GM18519 (cell line): Measurements from ENCODE around the gene KIF26A.

Source experiments
- ATAC-seq: cut with Tn5 transposase; IDR thresholded peaks from one replicate; pipeline ENCODE4 v1.9.1; 2021; ENCODE audit warnings: mild to moderate bottlenecking, moderate library complexity; ENCODE audit not compliant: unreplicated experiment, low FRiP score

Gene KIF26A

DNA sequence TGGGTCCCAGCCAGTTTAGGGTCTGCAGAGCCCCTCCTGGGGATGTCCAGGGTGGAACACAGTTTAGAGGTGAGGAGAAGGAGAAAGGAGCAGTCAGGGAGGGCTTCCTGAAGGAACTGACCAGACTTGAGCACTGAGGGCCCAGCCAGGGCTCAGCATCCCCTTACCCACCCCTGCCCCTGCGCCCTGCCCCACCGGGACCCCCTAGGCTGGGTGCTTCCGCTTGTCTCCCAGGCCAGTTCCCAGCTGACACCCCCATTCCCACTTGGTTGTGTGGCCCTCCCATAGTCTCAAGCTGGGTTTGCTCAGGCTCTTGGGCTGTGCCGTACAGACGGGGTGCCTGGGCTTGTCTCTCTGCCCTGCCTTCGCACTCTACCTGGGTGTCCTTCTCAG lies 26.3 kb upstream of the KIF26A start:
- ATAC-seq = no peak

DNA sequence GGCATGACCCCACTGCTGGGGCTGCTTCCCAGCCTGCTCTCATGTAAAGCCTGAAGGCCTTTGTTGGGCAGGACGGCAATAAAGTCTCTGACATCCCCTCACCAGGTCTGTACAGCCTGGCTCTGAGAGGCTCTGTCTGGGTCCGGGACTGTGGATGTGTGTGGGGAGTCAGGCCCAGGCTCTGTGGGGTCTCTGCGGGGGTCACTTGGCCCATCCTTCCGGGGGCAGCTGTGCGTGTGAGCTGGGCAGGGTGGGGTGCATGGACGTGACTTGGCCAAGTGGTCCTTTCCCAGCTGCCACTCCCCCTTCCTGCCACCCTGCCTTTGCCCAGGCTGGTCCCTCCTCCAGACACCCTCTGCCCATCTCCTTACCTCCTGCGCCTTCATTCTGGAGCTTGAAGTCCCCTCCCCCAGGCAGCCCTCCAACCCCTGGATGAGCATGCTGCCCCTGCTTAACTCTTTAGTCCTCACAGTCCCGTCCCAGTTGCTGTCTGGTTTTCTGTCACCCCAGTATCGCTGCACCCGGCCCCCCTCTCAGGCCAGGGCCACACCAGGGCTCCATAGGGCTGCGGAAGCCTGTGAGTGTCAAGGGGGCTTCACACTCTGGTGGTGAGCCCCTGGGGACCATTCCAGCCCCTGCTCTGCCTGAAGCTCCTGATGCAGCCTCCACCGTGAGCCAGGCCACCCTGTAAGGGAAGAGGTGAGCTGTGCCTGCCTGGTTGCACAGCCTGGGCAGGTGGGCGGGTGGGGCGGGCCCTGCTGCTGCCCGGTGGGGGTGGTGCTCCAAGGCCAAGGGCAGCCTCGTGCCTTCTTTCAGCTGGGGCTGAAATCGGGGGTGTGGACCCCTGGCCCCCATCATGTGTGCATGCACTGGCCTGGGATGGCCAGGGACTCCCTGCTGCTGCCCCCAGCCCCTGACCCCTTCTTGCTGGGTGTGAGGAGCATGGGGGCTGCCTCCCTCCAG lies 25.5 kb upstream of the KIF26A start:
- no peak for ATAC-seq

DNA sequence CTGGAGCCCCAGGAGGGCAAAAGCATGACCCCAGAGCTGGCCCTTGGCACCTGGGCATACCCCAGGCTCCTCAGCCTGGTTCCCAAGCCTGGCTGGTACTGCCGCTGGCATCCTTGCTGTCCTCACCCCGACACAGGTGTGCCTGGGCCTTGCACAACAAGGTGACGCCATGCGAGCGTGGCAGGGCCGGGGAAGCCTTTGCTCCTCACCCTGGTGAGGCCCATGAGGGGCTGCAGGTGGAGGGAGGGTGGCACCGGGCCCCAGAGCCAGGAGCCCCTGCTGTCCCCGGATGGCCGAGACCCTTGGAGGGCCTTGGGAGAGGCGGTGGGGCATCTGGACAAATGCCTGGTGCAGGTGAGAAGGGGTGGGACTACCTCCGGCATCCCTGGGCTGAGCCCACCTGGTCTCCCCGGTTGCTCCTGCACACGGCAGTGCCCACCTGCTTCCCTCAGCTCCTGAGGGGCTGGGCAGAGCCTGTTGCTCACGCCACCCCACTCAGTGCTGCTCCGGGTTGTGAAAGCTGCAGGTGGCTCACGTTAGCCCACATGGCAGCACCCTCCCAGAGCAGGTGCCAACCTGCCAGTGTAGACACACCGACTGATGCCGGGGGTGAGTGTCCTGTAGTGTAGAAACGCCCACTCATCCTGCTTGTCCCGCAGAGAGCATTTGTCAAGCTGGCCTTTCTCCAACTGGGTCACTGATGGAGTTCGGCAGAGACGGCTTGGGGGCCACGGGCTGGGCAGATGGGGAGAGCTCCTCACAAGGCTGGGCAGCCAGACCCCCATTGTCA lies 24.6 kb upstream of the KIF26A start:
- ATAC-seq = no peak

DNA sequence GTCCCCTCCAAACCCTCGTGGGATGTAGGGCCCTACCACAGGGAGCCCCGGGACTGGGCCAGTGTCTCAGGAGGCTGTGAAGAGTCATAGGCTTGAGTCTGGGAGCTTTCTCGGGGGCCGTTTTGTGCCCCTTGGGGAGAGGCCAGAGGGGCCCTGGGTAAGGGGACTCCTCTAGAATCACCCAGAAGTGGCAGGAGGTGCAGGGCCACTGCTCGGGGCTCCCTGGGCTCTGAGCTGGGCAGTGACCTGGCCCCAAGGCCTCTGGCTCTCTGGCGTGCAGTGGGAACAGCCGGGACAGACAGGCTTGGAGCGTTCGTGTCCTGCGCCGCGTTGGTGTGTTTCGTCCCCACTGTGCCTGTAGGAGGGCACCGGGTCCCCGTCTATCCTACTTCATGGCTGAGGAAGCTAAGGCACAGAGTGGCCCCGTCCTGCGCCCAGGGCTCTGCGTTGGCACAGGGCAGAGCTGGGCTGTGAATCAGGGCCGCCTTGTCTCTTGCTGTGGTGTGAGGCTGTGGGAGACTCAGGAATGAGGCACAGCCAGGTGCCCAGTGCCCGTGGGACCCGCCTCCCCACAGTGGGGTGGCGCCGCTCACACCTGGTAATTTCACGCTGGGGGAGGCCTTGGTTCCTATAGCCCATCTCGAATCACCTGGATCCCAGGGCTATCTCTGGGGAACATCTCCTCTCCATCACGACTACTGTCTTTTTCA lies 23.8 kb upstream of the KIF26A start:
- no peak for ATAC-seq

DNA sequence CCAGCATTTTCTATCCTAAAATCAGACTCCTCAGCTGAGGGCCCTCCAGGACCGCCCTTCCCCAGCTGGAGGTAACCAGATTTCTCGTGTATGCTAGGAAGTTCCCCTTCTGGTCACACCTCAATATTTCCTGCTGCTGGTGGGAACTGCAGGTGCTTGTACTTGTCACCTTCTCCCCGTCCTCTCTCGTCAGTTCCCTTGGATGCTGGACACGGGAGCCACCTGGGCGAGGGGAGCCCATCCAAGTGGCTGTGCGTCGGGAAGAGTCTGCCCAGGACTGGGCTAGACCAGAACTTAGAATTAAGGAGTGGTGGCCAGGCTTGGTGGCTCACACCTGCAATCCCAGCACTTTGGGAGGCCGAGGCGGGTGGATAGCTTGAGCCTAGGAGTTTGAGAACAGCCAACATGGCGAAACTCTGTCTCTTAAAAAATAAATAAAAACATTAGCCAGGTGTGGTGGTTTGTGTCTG lies 23.2 kb upstream of the KIF26A start:
- ATAC-seq = no peak

DNA sequence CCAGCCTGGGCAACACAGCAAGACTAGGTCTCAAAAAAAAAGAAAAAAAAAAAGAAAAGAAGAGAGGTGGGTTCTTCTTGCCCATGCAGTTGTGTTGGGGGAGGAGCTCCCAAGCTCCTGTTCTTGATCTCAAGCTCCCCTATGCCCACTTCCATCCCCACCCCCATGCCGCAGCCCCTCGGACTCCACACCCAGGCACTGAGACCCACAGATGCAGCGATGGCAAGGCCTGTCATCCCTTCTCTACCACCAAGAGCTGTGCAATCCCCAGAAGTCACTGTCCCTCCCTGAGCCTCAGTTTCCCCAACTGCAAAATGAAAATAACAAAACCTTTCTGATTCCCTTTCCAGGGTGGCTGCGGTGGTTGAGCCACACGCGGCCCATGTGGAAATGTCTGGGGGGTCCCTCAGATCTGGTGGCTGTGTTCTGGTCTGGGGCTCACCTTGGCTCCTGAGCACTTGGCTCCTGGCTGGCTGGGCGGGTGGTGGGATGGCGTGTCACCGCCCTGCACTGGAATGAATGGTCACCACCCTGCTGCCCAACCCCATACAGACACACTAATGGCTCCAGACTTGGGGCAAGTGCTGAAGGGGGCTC lies 22.6 kb upstream of the KIF26A start:
- no peak for ATAC-seq

DNA sequence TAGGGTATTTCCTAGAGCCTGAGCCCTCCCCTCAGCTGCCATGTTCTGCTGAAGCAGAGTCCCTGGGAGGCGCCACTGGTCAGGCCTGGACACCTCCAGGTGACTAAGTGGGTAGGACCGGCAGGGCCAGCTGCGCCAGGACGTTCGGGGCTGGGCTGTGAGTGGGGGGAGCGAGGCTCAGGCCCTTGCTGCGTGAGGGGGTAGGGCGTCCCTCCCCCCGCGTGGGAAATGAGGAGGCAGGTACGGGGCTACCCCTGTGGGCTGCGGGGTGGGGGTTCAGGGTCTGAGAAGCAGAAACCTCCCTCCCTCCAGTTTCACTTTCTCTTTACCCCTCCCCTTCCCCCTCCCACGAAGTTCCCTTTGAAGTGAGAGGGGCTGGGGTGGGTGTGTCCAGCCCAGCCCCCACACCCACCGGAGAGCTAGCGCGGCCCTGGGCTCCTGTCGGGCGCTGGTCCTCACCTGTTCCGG lies 22.1 kb upstream of the KIF26A start:
- ATAC-seq = no peak

DNA sequence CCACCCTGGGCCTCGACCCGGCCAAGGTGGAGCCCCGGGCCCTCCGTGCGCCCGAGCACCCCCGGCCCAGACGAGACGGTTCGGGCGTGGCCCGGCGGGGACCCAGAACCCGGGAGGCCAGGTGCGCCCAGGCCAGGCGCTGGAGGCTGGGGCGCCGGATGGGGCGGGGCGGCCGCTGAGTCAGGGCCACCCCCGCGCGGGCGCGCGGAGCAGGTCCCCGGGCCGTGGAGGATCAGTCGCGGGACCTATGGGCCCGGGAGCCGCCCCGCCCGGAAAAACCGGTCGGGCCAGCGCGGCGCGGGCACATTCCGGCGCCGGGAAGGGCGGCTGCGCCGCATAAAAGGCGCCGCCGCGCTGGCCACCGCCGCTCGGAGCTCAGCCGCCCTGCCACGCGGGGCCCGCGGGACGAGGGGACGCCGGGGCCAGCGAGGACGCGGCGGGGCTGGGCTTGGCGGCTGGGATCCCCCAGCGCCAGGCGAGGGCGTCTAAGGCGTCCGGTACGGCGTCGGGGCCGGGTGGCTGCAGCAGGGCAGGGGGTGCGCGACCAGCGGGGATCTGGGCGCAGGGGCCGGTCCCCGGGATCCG lies 21.5 kb upstream of the KIF26A start:
- ATAC-seq = no peak

DNA sequence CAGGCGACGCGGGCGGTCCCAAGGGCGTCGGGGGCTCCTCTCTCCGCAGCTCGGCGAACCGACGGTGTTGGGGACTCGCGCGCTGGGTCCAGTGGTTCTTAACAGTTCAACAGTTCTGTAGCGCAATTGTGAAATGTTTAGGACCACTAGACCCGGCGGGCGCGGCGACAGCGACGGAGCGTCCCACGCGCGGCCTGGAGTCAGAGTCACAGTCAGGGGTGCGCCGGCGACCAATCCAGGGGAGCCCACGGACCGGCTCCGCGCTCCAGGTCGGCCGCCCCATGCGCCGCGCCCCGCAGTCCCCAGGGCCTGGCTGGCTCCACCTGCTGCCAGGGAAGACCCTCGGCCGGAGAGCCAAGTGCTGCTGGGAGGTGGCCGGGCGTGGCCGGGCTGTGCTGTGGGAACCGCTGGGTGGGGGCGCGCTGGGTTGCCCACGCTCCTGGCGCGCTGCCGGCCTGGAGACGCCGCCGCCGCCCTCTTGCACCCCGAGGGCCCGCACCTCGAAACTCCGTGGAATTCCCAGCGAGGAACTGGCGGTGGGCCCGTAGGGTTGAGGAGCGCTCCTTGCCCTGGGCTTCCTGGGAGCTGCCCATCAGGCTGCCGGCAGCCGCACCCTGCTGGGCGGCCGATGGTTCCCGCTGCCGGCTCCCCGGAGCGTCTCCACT lies 20.9 kb upstream of the KIF26A start:
- ATAC-seq = no peak

DNA sequence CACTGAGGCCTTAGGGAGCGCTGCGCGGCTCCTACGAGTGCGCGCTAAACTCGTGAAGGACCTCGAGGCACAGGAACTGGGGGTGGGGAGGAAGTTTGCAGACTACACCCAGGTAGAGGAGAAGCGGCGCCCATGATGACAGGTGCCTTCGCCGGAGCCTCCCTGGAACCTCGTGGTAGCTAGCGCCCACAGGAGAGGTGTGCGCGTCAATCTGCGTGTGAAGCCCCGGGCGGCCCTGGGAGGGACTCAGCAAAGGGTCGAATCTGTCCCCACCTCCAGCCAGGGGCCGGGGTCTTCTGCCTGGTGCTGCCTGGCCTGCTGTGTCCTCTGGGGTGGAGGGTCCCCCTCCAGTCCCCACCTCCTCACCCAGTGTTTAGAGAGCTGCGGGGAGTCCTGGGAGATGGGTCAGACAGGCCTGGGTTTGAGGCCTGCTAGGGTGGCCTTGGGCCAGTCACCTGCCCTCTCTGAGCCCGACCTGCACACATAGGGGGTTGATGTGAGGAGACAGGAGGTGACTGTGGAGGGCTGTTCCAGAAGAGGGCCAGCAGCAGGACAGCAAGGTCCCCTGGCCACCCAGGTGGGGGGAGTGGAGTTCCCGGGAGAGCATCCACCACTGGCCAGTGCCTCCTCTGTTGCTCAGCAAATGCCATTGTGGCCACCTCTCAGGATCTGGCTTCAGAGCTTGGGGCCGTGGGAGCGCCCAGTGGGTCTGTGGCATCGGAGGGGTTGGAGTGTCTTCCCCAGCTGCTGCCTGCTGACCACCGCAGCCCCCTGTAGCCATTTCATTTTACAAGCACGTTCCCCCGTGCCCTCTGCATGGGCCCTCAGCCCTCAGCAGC lies 20.2 kb upstream of the KIF26A start:
- ATAC-seq = no peak

DNA sequence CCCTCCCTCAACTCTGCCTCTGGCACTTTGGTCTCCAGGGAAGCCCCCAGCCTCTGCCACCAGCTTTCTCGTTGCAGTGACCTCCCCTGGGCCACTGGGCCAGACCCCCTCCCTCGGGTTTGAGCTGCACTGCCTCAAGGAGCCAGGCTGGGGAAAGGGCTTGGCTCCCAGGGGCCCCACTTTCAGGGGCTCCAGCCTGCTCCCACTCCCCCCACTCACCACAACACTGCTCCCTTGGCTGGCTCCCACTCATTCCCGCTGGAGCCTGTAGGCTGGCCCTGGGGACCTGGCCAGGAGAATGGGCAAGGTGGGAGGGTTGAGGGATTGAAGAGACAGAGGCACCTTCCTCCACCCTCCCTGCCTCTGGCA lies 19.3 kb upstream of the KIF26A start:
- no peak for ATAC-seq

DNA sequence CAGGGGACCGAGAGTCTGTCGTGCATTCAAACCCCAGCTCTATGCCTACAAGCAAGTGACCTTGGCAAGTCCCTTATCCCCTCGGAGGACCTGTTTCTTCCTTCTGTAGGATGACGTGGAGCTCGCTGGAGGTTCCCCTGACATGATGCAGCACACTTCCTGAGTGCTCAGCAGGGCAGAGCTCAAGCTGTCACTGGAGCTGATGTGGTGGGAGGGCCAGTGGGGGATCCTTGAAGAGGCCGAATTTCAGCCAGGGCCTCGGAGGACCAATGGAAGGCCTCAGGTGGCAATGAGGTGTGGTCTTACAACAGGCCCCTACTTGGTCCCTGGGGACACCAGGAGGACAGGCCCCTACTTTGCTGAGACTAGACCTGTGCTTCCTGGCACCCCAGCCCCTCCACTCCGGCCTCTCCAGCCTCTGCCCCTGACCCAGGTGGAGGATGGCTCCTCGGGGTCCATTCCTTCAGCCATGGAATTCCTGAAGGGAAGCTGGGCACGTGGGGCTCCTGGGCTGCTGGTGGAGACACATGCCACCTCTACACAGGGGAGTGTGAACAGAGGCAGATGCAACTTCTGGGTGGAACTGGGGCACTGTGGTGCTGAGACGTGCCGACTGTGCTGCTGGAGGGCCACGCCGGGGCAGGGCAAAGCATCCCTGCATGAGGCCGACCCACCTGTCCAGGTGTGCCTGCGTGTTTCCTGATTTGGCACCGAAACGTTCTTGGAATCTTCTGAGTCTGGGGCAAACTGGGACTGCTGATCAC lies 18.7 kb upstream of the KIF26A start:
- ATAC-seq = no peak

DNA sequence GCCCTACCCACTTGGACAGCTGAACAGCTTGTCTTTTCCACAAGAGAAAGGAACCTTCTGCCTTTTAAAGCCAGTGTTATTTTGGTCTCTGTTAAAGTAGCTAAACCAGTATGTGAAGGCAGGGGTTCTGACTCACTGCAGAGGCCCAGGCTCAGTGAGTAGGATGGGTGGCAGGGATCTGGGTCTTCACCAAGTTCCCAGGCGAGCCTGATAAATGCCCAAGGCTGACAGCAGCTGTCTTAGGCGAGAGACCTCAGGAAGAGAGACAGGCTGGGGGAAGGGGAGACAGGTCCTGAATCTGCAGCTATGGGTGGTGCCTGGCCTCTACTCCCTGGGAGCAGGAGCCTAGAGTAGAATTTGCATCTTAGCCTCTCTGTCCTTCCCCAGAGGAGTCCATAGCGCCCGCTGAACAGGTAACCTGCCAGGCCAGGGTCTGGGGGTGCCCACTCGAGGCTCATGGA lies 18.1 kb upstream of the KIF26A start:
- no peak for ATAC-seq

DNA sequence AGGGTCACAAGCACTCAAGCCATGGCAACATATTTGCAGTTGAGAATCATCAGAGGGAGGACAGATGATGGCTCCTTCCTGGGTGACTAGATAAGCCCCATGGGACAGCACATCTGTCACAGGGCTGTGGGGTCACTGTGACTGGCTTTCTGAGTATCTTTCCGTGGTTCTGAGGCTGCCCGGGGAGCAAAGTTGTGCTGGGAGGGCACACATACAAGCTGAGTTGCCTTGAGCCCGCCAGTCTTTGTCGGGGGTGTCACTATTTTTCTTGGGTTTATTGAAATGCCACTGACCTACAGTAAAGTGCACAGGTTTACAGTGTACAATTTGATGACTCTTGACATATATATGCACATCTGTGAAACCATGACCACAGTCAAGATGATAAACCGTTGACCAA lies 17.2 kb upstream of the KIF26A start:
- ATAC-seq = no peak

DNA sequence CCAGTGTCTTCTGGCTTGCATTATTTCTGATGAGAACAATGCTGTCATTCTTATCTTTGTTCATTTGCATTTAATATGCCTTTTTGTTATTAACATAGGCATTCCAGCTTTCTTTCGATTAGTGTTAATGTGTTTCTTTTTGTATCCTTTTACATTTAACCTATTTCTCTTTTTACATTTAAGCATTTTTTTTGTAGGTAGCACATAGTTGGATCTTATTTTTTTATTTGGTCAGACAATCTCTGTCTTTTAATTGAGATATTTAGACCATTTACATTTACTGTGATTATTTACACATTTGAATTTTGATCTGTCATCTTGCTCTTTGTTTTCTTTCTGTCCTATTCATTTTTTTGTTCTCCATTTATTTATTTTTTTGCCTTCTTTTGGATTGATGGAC lies 14.5 kb upstream of the KIF26A start:
- ATAC-seq = no peak

DNA sequence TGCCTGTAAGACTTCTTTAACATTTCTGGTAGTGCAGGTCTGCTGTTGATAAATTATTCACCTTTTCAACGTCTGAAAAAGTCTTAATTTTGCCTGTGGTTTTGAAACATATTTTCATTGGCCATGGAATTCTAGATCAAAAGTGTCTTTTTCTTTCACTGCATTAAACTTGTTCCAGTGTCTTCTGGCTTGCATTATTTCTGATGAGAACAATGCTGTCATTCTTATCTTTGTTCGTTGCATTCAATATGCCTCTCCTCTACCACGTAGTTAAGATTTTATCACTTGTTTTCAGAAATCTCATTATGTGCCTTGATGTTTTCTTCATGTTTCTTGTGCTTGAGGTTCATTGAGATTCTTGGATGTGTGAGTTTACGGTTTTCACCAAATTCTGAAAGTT lies 13.4 kb upstream of the KIF26A start:
- ATAC-seq = no peak

DNA sequence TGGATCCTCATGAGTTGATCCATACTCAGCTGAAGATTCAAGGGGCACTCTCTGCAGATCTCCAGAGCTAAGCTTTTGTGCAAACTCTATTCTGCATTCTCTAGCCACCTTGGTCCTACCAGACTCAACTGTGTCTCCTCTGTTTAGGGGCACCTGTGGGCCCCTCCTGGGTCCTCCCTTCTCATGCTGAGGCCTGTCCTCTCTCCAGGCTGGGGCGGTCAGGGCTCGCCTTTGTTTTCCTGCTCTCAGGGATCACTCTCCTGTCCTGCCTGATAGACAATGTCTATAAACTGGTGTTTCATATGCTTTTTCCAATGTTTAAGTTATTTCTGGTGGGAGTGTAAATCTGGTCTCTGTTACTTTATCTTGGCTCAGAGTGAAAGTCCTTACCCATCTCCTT lies 11.6 kb upstream of the KIF26A start:
- ATAC-seq = no peak

DNA sequence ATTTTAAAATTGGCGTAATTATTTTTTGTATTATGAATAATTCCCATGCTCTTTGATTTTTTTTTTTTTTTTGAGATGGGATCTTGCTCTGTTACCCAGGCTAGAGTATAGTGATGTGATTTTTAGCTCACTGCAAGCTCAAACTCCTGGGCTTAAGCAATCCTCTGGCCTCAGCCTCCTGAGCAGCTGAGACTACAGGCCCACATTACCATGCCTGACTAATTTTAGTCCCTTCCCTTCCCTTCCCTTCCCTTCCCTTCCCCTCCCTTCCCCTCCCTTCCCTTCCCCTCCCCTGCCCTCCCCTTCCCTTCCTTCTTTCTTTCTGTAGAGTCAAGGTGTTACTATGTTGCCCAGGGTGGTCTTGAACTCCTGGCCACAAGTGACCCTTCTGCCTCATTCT lies 9.4 kb upstream of the KIF26A start:
- ATAC-seq = no peak
